Fibroblast of the aortic adventitia (primary cell): ENCODE measurements around the gene SYT17. TPM values are rescaled to one million over a fixed set of nuclear protein-coding genes. Genes with fewer than 3 reads are reported as not detected.

ENCODE experiments used
- DNase-seq: peaks from one replicate; pipeline ENCODE4 v3.0.0-alpha.2; 2010; ENCODE audit warnings: low read depth
- H3K4me3 ChIP-seq: 2 replicates; pipeline ENCODE4 v1.5.1; 2011; ENCODE audit warnings: low read depth, mild to moderate bottlenecking, control low read depth, low read length, moderate library complexity
- total RNA-seq: library from RNA; depleted of rRNA; stranded (reverse); fragments of >200 nt; gene quantifications from 2 replicates; pipeline ENCODE4 v1.2.3, GENCODE V29; 2012; ENCODE audit warnings: low replicate concordance
- TF ChIP-seq, protein P1 (sequence below): IDR thresholded peaks from 2 replicates; pipeline ENCODE4 v1.5.1; 2011; ENCODE audit warnings: mild to moderate bottlenecking, low read length, control low read depth, inconsistent platforms; ENCODE audit not compliant: insufficient read depth

Gene SYT17
- total RNA-seq, 1 donor: under 0.01 TPM

DNA sequence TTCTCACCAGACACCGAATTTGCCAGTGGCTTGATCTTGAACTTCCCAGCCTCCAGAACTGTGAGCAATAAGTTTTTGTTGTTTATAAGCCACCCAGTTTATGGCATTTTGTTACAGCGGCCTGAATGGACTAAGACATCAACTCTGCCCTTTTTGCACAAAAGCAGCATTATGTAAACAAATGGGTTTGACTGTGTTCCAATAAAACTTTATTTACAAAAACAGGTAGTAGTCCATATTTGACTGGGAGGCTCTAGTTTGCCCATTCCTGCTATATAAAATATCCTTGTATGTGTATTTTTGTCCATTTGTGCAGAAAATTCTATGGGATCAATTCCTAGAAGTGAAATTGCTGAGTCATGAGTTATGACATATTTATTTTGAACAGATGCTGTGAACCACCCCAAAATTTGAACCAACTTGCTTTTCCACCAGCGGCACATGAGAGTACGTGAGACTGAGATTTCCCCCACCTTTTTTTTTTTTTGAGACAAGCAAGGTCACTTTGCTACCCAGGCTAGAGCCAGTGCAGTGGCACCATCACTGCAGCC lies 96.2 kb downstream of the SYT17 start:
- TF ChIP-seq, protein P1, sequence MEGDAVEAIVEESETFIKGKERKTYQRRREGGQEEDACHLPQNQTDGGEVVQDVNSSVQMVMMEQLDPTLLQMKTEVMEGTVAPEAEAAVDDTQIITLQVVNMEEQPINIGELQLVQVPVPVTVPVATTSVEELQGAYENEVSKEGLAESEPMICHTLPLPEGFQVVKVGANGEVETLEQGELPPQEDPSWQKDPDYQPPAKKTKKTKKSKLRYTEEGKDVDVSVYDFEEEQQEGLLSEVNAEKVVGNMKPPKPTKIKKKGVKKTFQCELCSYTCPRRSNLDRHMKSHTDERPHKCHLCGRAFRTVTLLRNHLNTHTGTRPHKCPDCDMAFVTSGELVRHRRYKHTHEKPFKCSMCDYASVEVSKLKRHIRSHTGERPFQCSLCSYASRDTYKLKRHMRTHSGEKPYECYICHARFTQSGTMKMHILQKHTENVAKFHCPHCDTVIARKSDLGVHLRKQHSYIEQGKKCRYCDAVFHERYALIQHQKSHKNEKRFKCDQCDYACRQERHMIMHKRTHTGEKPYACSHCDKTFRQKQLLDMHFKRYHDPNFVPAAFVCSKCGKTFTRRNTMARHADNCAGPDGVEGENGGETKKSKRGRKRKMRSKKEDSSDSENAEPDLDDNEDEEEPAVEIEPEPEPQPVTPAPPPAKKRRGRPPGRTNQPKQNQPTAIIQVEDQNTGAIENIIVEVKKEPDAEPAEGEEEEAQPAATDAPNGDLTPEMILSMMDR: no peak
- no peak for DNase-seq
- no peak overlapping the region for H3K4me3 ChIP-seq

- no peak for DNase-seq
- TF ChIP-seq, protein P1: no peak
- H3K4me3 ChIP-seq: no peak overlapping the region
These were observed 97.4 kb downstream of the SYT17 start for GRCh38 chr16:19265380-19265930.

DNA sequence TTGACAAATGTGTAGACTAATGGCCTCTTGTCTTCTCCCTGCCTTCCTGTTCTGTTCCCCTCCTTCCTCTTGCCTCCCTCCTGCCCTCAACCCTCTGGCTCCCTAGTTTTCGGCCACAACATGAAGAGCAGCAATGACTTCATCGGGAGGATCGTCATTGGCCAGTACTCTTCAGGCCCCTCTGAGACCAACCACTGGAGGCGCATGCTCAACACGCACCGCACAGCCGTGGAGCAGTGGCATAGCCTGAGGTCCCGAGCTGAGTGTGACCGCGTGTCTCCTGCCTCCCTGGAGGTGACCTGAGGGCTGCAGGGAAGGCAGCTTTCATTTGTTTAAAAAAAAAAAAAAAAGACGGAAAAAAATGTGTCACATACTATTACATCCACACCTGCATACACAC lies 98.7 kb downstream of the SYT17 start:
- DNase-seq: no peak
- TF ChIP-seq, protein P1: no peak
- H3K4me3 ChIP-seq: no peak overlapping the region

DNA sequence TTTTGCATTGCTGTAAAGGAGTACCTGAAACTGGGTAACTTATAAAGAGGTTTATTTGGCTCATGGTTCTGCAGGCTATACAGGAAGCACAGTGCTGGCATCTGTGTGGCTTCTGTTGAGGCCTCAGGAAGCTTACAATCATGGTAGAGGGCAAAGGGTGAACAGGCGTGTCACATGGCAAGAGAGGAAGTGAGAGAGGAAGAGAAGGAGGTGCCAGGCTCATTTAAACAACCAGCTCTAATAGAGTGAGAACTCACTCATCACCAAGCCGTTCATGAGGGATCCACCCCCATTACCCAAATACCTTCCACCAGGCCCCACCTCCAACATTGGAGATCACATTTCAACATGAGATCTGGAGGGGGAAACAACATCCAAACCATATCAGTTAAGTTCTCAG lies 101.1 kb downstream of the SYT17 start:
- H3K4me3 ChIP-seq: no peak overlapping the region
- TF ChIP-seq, protein P1: no peak
- DNase-seq: no peak

DNA sequence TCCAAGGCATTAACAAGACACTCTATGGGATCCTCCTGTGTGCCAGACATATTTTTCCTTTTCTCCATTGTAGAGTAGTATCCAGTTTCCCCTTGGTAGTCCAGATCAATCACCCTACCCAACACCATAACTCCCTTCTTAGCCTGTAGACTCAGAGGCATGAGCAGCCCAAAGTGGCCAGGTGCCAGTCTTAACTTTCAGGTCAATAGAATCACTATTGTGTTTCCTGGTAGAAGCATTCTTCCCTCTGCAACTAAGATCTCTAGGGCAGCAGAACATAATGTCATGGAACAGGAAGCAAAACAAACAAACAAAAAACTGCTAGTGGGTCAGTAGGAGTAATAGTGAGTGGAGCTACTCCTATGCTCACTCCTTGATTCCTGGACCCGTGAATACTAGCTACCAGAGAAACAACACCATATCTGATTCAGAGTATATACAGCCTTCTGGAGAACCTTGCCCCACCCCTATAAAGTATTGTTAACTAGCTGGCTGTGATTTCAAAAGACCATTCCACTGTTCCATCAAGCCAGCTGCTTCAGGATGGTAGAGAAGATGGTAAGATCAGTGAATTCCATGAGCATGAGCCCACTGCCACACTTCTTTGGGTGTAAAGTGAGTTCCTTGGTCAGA lies 106.2 kb downstream of the SYT17 start:
- DNase-seq: no peak
- TF ChIP-seq, protein P1: no peak
- no peak overlapping the region for H3K4me3 ChIP-seq

DNA sequence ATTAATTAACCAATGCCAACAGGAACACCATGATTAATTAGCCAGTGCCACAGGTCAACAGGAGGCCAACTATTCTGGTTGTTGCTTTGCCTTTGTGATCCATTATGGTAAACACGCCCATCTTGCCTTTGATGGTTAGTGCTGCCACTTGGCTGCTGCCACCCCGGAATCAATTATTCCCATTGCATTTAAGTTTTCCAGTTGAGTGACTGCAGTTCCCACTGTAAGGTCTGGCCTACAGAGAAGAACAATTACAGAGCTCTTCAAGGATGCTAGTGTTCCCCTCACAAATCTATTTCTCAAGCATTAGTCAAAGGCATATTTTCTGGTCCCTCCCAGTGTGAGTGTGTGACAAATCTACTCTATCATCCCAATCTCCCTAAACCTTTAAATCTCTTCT lies 110.4 kb downstream of the SYT17 start:
- no peak for DNase-seq
- H3K4me3 ChIP-seq: no peak overlapping the region
- TF ChIP-seq, protein P1: no peak
